Mucosa of stomach (tissue), 1 donor: ENCODE measurements around the gene RWDD3.

ENCODE experiments used
- H3K27me3 ChIP-seq: one replicate; pipeline ENCODE4 v1.7.0; 2013; ENCODE audit warnings: mild to moderate bottlenecking, low read length; ENCODE audit not compliant: control insufficient read depth, insufficient read depth
- H3K36me3 ChIP-seq: one replicate; pipeline ENCODE4 v1.7.0; 2013; ENCODE audit warnings: low read length; ENCODE audit not compliant: control insufficient read depth, insufficient read depth
- H3K4me1 ChIP-seq: one replicate; pipeline ENCODE4 v1.7.0; 2013; ENCODE audit warnings: mild to moderate bottlenecking, low read length; ENCODE audit not compliant: control insufficient read depth, insufficient read depth
- H3K4me3 ChIP-seq: one replicate; pipeline ENCODE4 v1.7.0; 2013; ENCODE audit warnings: low read length
- H3K9ac ChIP-seq: one replicate; pipeline ENCODE4 v1.7.0; 2013; ENCODE audit warnings: mild to moderate bottlenecking, low read length, moderate library complexity
- H3K9me3 ChIP-seq: one replicate; pipeline ENCODE4 v1.7.0; 2013; ENCODE audit warnings: mild to moderate bottlenecking, low read length, moderate library complexity; ENCODE audit not compliant: control insufficient read depth
- donor health status: Pancreatic carcinoma.

Gene RWDD3

GRCh38 chr1:95233737-95234500 lies at the start of gene RWDD3:
Gene RWDD3, plus strand, starts transcription at chr1:95234210. Its CDS starts 21 bp downstream, at chr1:95234231.
- peaks cover 8% of the 10 kb centered on the region for H3K4me1 ChIP-seq
- H3K36me3 ChIP-seq: no peaks in the 10 kb centered on the region
- peak within 1 kb of the TSS; percentile 61 for H3K4me3 ChIP-seq
- H3K27me3 ChIP-seq: no peaks in the 10 kb centered on the region
- peak within 1 kb of the TSS; percentile 88 for H3K9ac ChIP-seq
- no peaks in the 10 kb centered on the region for H3K9me3 ChIP-seq

- H3K9ac ChIP-seq: no peak overlapping the region
- H3K4me3 ChIP-seq: no peak overlapping the region
- no peaks in the 10 kb centered on the region for H3K27me3 ChIP-seq
- H3K4me1 ChIP-seq: no peaks in the 10 kb centered on the region
- no peaks in the 10 kb centered on the region for H3K9me3 ChIP-seq
- no peaks in the 10 kb centered on the region for H3K36me3 ChIP-seq
Measured at GRCh38 chr1:95186149-95186548, 47.9 kb upstream of the RWDD3 start.

GRCh38 chr1:95193591-95193990 lies 40.4 kb upstream of the RWDD3 start:
- H3K9me3 ChIP-seq: no peaks in the 10 kb centered on the region
- no peak overlapping the region for H3K9ac ChIP-seq
- H3K27me3 ChIP-seq: no peaks in the 10 kb centered on the region
- no peaks in the 10 kb centered on the region for H3K36me3 ChIP-seq
- H3K4me1 ChIP-seq: peaks cover 8% of the 10 kb centered on the region
- no peak overlapping the region for H3K4me3 ChIP-seq

GRCh38 chr1:95195046-95195445 lies 39.0 kb upstream of the RWDD3 start:
- no peak overlapping the region for H3K9ac ChIP-seq
- no peaks in the 10 kb centered on the region for H3K9me3 ChIP-seq
- peaks cover 8% of the 10 kb centered on the region for H3K4me1 ChIP-seq
- H3K4me3 ChIP-seq: no peak overlapping the region
- no peaks in the 10 kb centered on the region for H3K36me3 ChIP-seq
- H3K27me3 ChIP-seq: no peaks in the 10 kb centered on the region

GRCh38 chr1:95196017-95196416 lies 38.0 kb upstream of the RWDD3 start:
- no peaks in the 10 kb centered on the region for H3K9me3 ChIP-seq
- H3K27me3 ChIP-seq: no peaks in the 10 kb centered on the region
- no peak overlapping the region for H3K9ac ChIP-seq
- H3K4me3 ChIP-seq: no peak overlapping the region
- H3K36me3 ChIP-seq: no peaks in the 10 kb centered on the region
- peaks cover 8% of the 10 kb centered on the region for H3K4me1 ChIP-seq

- peaks cover 8% of the 10 kb centered on the region for H3K4me1 ChIP-seq
Measured at GRCh38 chr1:95197616-95198252, 36.3 kb upstream of the RWDD3 start.

GRCh38 chr1:95201905-95202304 lies 32.1 kb upstream of the RWDD3 start:
- no peaks in the 10 kb centered on the region for H3K9me3 ChIP-seq
- H3K9ac ChIP-seq: no peak overlapping the region
- no peaks in the 10 kb centered on the region for H3K27me3 ChIP-seq
- no peaks in the 10 kb centered on the region for H3K36me3 ChIP-seq
- H3K4me3 ChIP-seq: no peak overlapping the region
- H3K4me1 ChIP-seq: no peaks in the 10 kb centered on the region

More at GRCh38 chr1:95197616-95198252, 36.3 kb upstream of the RWDD3 start:
- no peaks in the 10 kb centered on the region for H3K27me3 ChIP-seq
- no peak overlapping the region for H3K9ac ChIP-seq
- no peaks in the 10 kb centered on the region for H3K36me3 ChIP-seq
- H3K9me3 ChIP-seq: no peaks in the 10 kb centered on the region
- no peak overlapping the region for H3K4me3 ChIP-seq

GRCh38 chr1:95203908-95204437 lies 30.0 kb upstream of the RWDD3 start:
- H3K36me3 ChIP-seq: no peaks in the 10 kb centered on the region
- H3K4me1 ChIP-seq: no peaks in the 10 kb centered on the region
- no peak overlapping the region for H3K4me3 ChIP-seq

GRCh38 chr1:95206514-95206913 lies 27.5 kb upstream of the RWDD3 start:
- Histone ChIP-seq H3K9ac (no peak overlapping the region), H3K4me1 (no peaks in the 10 kb centered on the region), H3K4me3 (no peak overlapping the region), H3K27me3 (no peaks in the 10 kb centered on the region), H3K9me3 (no peaks in the 10 kb centered on the region), H3K36me3 (no peaks in the 10 kb centered on the region)

More at GRCh38 chr1:95203908-95204437, 30.0 kb upstream of the RWDD3 start:
- Histone ChIP-seq H3K9ac (no peak overlapping the region), H3K27me3 (no peaks in the 10 kb centered on the region), H3K9me3 (no peaks in the 10 kb centered on the region)

GRCh38 chr1:95207223-95207935 lies 26.6 kb upstream of the RWDD3 start:
- H3K4me1 ChIP-seq: no peaks in the 10 kb centered on the region
- H3K4me3 ChIP-seq: no peak overlapping the region
- no peak overlapping the region for H3K9ac ChIP-seq
- no peaks in the 10 kb centered on the region for H3K9me3 ChIP-seq
- no peaks in the 10 kb centered on the region for H3K27me3 ChIP-seq
- no peaks in the 10 kb centered on the region for H3K36me3 ChIP-seq

- no peak overlapping the region for H3K4me3 ChIP-seq
- H3K4me1 ChIP-seq: no peaks in the 10 kb centered on the region
- H3K9me3 ChIP-seq: no peaks in the 10 kb centered on the region
- no peak overlapping the region for H3K9ac ChIP-seq
- H3K27me3 ChIP-seq: no peaks in the 10 kb centered on the region
- H3K36me3 ChIP-seq: no peaks in the 10 kb centered on the region
Measured at GRCh38 chr1:95208876-95209275, 25.1 kb upstream of the RWDD3 start.

GRCh38 chr1:95209291-95209690 lies 24.7 kb upstream of the RWDD3 start:
- Histone ChIP-seq H3K36me3 (no peaks in the 10 kb centered on the region), H3K27me3 (no peaks in the 10 kb centered on the region), H3K9me3 (no peaks in the 10 kb centered on the region), H3K4me1 (no peaks in the 10 kb centered on the region), H3K4me3 (no peak overlapping the region), H3K9ac (no peak overlapping the region)
